Upper lobe of right lung (tissue), 1 donor: ENCODE data around the gene BRINP3. TPM values are rescaled to one million over a fixed set of nuclear protein-coding genes. Genes with fewer than 3 reads are reported as not detected.

Experiments
- ATAC-seq: fragments of 200-7000 bp; cut with Tn5 transposase; one replicate; pipeline ENCODE4 v1.9.1; 2020; ENCODE audit warnings: mild to moderate bottlenecking, moderate library complexity
- DNase-seq: peaks from one replicate; pipeline ENCODE4 v3.0.0-alpha.2; 2020
- H3K27ac ChIP-seq: fragments of 200-600 bp; one replicate; pipeline ENCODE4 v1.8.0; 2022
- H3K27me3 ChIP-seq: fragments of 200-600 bp; one replicate; pipeline ENCODE4 v1.8.0; 2022; ENCODE audit warnings: mild to moderate bottlenecking
- H3K36me3 ChIP-seq: fragments of 200-600 bp; one replicate; pipeline ENCODE4 v1.8.0; 2022
- H3K4me1 ChIP-seq: fragments of 200-600 bp; one replicate; pipeline ENCODE4 v1.8.0; 2022
- H3K4me3 ChIP-seq: fragments of 200-600 bp; one replicate; pipeline ENCODE4 v1.8.0; 2022; ENCODE audit warnings: mild to moderate bottlenecking
- H3K9me3 ChIP-seq: fragments of 200-600 bp; one replicate; pipeline ENCODE4 v1.8.0; 2022
- CTCF ChIP-seq: fragments of 200-600 bp; IDR thresholded peaks from one replicate; pipeline ENCODE4 v1.8.0; 2022; ENCODE audit warnings: antibody characterized with exemption
- intact Hi-C: fragments of 100-400 bp; cut with DNase I; formaldehyde crosslinking; loops from one replicate; pipeline ENCODE4 v1.11.0; 2022
- total RNA-seq: library from RNA; stranded (reverse); fragmentation: NEBNext Ultra II Directional; extraction: Animal tissue kit (Norgen Biotek cat#: 25700); gene quantifications from one replicate; pipeline ENCODE4 v1.2.1, GENCODE V29; 2021
- donor health status: DM: no; HTN: yes; CAD: no; lungs with severe emphysema.

BRINP3 gene
- total RNA-seq, 1 donor from 2014 or later, result 1.2 TPM

DNA sequence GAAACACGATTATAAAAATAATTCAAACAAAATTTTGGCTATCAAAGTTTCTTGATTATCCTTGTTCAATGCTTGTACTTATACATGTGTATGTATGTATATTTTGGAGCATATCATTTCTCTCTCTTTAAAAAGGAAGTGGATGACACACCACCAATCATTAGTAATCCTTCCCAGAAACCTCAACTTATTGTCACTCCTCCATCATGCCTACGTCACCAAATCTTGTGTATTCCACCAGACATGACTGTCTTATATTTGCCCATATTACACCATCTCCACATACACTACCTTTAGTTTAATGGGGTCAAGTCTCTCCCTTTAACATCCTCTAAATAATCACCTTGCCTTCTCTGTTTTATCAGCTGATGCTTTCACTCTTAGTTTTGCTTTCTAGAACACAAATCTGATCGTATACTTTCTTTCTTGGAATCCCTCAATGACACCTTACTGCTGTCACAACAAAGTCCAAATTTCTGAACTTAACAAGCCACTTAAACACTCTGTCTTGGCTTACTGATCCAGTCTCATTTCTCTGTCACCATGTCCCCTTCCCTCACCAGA lies 124.0 kb downstream of the BRINP3 start:
- Histone ChIP-seq H3K36me3 (no peaks in the 10 kb centered on the region), H3K4me1 (no peaks in the 10 kb centered on the region), H3K27ac (no peak overlapping the region), H3K27me3 (no peaks in the 10 kb centered on the region), H3K4me3 (no peak overlapping the region), H3K9me3 (no peaks in the 10 kb centered on the region)
- intact Hi-C loops, result no loop called here
- TF ChIP-seq CTCF, result no peak
- ATAC-seq (no peak), DNase-seq (no peak)

DNA sequence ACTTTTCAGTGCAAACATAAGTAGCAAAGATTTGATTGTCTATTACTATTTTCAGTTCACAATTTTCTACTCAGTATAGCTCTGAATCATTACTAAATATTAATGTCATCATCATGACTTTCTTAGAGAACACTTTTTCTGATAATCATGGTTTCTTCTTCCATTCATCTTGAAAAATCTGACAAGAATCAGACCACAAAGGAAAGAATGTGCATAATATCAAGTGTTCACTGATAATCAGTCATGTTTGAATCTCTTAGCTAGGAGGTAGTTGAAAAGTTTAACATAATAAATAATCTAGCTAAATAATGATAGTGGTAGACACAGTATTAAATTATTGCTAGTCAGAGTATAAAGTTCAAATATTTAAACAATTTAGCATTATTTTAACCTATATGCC lies 133.2 kb downstream of the BRINP3 start:
- Histone ChIP-seq H3K27me3 (no peaks in the 10 kb centered on the region), H3K4me3 (no peak overlapping the region), H3K9me3 (no peaks in the 10 kb centered on the region), H3K4me1 (no peaks in the 10 kb centered on the region), H3K27ac (no peak overlapping the region), H3K36me3 (no peaks in the 10 kb centered on the region)
- no peak for TF ChIP-seq CTCF
- DNase-seq, result no peak
- intact Hi-C loops, result no loop called here
- no peak for ATAC-seq

GRCh38 chr1:190338829-190339228 lies 138.8 kb downstream of the BRINP3 start:
- ATAC-seq, result no peak
- Histone ChIP-seq H3K36me3 (no peaks in the 10 kb centered on the region), H3K27me3 (no peaks in the 10 kb centered on the region), H3K27ac (no peak overlapping the region), H3K4me1 (no peaks in the 10 kb centered on the region), H3K4me3 (no peak overlapping the region), H3K9me3 (no peaks in the 10 kb centered on the region)
- no peak for TF ChIP-seq CTCF
- intact Hi-C loops, result no loop called here
- no peak for DNase-seq

DNA sequence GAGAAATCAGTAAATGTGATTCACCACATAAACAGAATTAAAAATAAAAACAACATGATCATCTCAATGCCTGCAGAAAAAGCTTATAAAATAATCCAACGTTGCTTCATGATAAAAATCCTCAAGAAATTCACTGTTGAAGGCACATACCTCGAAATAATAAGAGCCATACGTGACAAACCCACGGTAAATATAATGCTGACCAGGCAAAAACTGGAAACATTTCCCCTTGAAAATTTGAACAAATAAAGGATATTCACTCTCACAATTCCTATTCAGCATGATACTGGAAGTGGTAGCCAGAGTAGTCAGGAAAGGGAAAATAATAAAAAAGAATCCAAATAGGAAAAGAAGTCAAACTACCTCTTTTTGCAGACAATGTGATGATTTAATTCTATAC lies 148.8 kb downstream of the BRINP3 start:
- H3K36me3 ChIP-seq, result no peaks in the 10 kb centered on the region
- ATAC-seq (no peak), DNase-seq (no peak)
- H3K9me3 ChIP-seq, result no peaks in the 10 kb centered on the region
- no peak overlapping the region for H3K4me3 ChIP-seq
- TF ChIP-seq CTCF, result no peak
- no peaks in the 10 kb centered on the region for H3K27me3 ChIP-seq
- H3K4me1 ChIP-seq, result no peaks in the 10 kb centered on the region
- intact Hi-C loops, result no loop called here
- no peak overlapping the region for H3K27ac ChIP-seq

DNA sequence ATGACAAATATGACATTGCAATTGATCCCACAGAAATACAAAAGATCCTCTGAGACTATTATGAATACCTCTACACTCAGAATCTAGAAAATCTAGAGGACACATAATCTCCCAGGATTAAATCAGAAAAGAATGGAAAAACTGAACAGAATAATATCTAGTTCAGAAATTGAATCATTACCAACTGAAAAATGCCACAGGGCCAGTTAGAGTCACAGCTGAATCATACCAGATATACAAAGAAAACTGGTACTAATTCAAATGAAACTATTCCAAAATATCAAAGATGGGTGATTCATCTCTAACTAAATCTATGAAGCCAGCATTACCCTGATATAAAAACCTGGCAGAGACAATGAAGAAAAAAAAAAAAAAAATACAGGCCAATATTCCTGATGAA lies 149.3 kb downstream of the BRINP3 start:
- Histone ChIP-seq H3K27ac (no peak overlapping the region), H3K36me3 (no peaks in the 10 kb centered on the region), H3K4me1 (no peaks in the 10 kb centered on the region), H3K4me3 (no peak overlapping the region), H3K27me3 (no peaks in the 10 kb centered on the region), H3K9me3 (no peaks in the 10 kb centered on the region)
- ATAC-seq (no peak), DNase-seq (no peak)
- intact Hi-C loops, result no loop called here
- TF ChIP-seq CTCF, result no peak

- intact Hi-C loops, result no loop called here
- ATAC-seq (no peak), DNase-seq (no peak)
- no peaks in the 10 kb centered on the region for H3K27me3 ChIP-seq
- H3K27ac ChIP-seq, result no peak overlapping the region
- no peak for TF ChIP-seq CTCF
- no peaks in the 10 kb centered on the region for H3K36me3 ChIP-seq
- no peak overlapping the region for H3K4me3 ChIP-seq
- H3K4me1 ChIP-seq, result no peaks in the 10 kb centered on the region
- no peaks in the 10 kb centered on the region for H3K9me3 ChIP-seq
These were observed 150.4 kb downstream of the BRINP3 start for GRCh38 chr1:190327271-190327670.
